SK-N-MC (cell line): ENCODE measurements around the gene KIAA1328.

ENCODE experiments used
- EZH2 ChIP-seq: fragments of 200-600 bp; sonication (generic); IDR thresholded peaks from one replicate; pipeline ENCODE4 v1.6.1; 2017; ENCODE audit warnings: antibody characterized with exemption
- FOXP2 ChIP-seq: optimal IDR thresholded peaks from 2 replicates; pipeline ENCODE3; 2011; ENCODE audit warnings: mild to moderate bottlenecking, moderate library complexity; ENCODE audit not compliant: insufficient read depth; ENCODE audit errors: extremely low read length, control extremely low read depth
- POLR2AphosphoS5 ChIP-seq: IDR thresholded peaks from 2 replicates; pipeline ENCODE4 v1.6.1; 2012; ENCODE audit warnings: mild to moderate bottlenecking, low read depth, low read length, borderline replicate concordance

DNA sequence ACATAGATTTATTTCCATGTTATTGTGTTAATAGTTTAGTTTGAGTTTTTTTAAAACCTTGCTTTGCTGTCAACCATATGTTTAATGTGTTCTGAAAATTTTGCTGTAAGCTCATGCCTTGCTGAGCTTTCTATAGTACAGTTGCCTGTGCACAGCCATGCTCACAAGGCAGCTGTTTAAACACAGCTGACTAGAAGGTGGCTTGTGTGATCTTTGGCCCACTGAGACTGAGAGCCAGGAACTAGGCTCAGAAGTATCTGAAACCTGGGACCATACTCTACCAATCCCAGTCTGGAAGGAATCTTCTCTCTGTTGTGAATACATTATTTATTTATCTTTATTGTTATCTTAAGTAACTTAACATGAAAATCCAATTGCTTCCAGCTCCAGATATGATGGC, 350.5 kb downstream of the KIAA1328 start:
- no peak for TF ChIP-seq POLR2AphosphoS5
- no peak for TF ChIP-seq EZH2
- TF ChIP-seq FOXP2, result no peak
